Ascending aorta (tissue), 2 donors: ENCODE measurements around the gene MYCN. TPM values are rescaled to one million over a fixed set of nuclear protein-coding genes. Genes with fewer than 3 reads are reported as not detected.

ENCODE experiments used
- DNase-seq, 2 donors: peaks; one replicate each; pipeline ENCODE4 v3.0.0-alpha.2; 2019; ENCODE audit warnings: low spot score in 2 of 2
- H3K27ac ChIP-seq, 2 donors: fragments of 200-600 bp; sonication (generic); one replicate each; pipeline ENCODE4 v1.5.1; 2016 to 2017; ENCODE audit warnings: mild to moderate bottlenecking in 1 of 2
- H3K27me3 ChIP-seq: fragments of 200-600 bp; sonication (generic); one replicate; pipeline ENCODE4 v1.5.1; 2017
- H3K36me3 ChIP-seq, 2 donors: fragments of 200-600 bp; sonication (generic); one replicate each; pipeline ENCODE4 v1.5.1; 2016
- H3K4me1 ChIP-seq, 2 donors: fragments of 200-600 bp; sonication (generic); one replicate each; pipeline ENCODE4 v1.5.1; 2016 to 2017; ENCODE audit warnings: mild to moderate bottlenecking in 1 of 2
- H3K4me3 ChIP-seq, 2 donors: fragments of 200-600 bp; sonication (generic); one replicate each; pipeline ENCODE4 v1.5.1; 2016 to 2017; ENCODE audit warnings: mild to moderate bottlenecking in 1 of 2
- H3K9me3 ChIP-seq, 2 donors: fragments of 200-600 bp; sonication (generic); one replicate each; pipeline ENCODE4 v1.5.1; 2016
- CTCF ChIP-seq, 3 experiments: fragments of 200-600 bp in 2 of 3; fragments of 450-650 bp in 1 of 3; sonication (generic) in 2 of 3; IDR thresholded peaks; one replicate each; pipeline ENCODE4 v1.5.1; 2016 to 2019; ENCODE audit warnings: antibody characterized with exemption in 3 of 3, mild to moderate bottlenecking in 1 of 3, moderate library complexity in 1 of 3
- intact Hi-C: fragments of 100-400 bp; cut with DNase I; formaldehyde crosslinking; loops from one replicate; pipeline ENCODE4 v1.15.1; 2023
- total RNA-seq: library from RNA; depleted of rRNA; stranded (reverse); fragments of >200 nt; gene quantifications from one replicate; pipeline ENCODE4 v1.1.0, GENCODE V29; 2016

MYCN gene
- total RNA-seq, result not detected

DNA sequence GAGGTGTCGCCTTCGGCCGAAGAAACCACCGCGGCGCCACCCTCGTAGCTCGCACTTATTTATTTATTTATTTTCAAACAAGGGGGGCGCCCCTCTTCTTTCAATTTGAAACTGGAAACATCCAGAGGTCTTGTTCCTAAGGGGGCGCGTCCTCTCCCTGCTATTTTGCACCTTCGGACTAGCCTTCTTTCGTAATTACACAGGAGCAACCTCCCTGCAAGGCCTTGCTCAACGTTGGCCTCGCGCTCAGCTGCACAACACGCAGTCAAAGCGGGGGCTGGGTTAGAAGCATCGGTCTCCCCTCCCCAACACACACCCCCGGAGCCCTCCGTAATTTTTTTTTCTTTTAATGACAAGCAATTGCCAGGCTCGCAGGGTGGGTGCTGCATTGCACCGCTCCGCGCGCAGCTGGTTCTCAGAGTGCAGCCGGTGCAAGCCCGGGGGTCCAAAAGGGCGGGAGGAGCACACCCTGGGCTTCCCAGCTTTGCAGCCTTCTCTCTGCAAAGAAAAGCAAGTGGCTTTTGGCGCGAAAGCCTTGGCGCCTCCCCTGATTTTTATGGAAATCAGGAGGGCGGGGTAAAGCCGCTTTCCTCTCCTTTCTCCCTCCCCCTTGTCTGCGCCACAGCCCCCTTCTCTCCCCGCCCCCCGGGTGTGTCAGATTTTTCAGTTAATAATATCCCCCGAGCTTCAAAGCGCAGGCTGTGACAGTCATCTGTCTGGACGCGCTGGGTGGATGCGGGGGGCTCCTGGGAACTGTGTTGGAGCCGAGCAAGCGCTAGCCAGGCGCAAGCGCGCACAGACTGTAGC is at the start of gene MYCN:
Gene MYCN (plus strand): TSS at position 697 of the 807 bp plus-strand sequence. CDS start 1,515 bp downstream, outside the sequence.
- intact Hi-C loops, result loop anchor here (10.0 kb wide), 1 partner anchor 665 kb away; no protein-coding TSS in a partner anchor
- TF ChIP-seq CTCF (IDR thresholded peaks at IDR 0.05), result peak in 1 of 3 experiments; percentile 18
- no peak for DNase-seq
- Histone ChIP-seq H3K4me3 (peak within 1 kb of the TSS; percentile 53 to 61), H3K4me1 (peaks cover 2 to 22% of the 10 kb centered on the region in 2 donors), H3K9me3 (no peaks in the 10 kb centered on the region), H3K27ac (no peak within 1 kb of the TSS), H3K36me3 (no peaks in the 10 kb centered on the region), H3K27me3 (peaks cover 16% of the 10 kb centered on the region)

GRCh38 chr2:15890936-15891905 is 49.1 kb upstream of the MYCN start:
- H3K9me3 ChIP-seq, result no peaks in the 10 kb centered on the region
- no peak overlapping the region for H3K27ac ChIP-seq
- no peak for DNase-seq
- intact Hi-C loops, result no loop called here
- H3K27me3 ChIP-seq, result no peaks in the 10 kb centered on the region
- no peaks in the 10 kb centered on the region for H3K36me3 ChIP-seq
- no peak overlapping the region for H3K4me3 ChIP-seq
- H3K4me1 ChIP-seq, result no peaks in the 10 kb centered on the region
- no peak for TF ChIP-seq CTCF (IDR thresholded peaks at IDR 0.05)

GRCh38 chr2:15892151-15892880 is 48.0 kb upstream of the MYCN start:
- H3K4me1 ChIP-seq, result no peaks in the 10 kb centered on the region
- TF ChIP-seq CTCF (IDR thresholded peaks at IDR 0.05), result no peak
- intact Hi-C loops, result no loop called here

DNA sequence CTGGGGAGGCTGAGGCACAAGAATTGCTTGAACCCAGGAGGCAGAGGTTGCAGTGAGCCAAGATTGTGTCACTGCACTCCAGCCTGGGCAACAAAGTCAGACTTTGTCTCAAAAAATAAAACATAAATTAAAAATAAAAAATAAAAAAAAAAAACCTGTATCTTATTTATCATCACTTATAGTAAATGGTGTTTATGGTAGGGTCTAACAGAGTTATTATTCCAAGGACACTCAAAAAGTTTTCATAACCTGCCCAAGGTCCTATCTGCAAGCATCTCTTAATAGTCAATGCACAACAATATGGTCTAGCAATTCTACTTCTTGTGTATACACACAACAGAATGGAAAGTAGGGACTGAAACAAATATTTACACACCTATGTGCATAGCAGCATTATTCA is 47.3 kb upstream of the MYCN start:
- H3K27ac ChIP-seq, result no peak overlapping the region
- DNase-seq, result no peak
- H3K36me3 ChIP-seq, result no peaks in the 10 kb centered on the region
- no peak overlapping the region for H3K4me3 ChIP-seq
- no peak for TF ChIP-seq CTCF (IDR thresholded peaks at IDR 0.05)
- H3K27me3 ChIP-seq, result no peaks in the 10 kb centered on the region
- H3K9me3 ChIP-seq, result peaks cover 0 to 7% of the 10 kb centered on the region in 2 donors
- no peaks in the 10 kb centered on the region for H3K4me1 ChIP-seq
- intact Hi-C loops, result no loop called here

More at GRCh38 chr2:15892151-15892880, 48.0 kb upstream of the MYCN start:
- no peak for DNase-seq
- Histone ChIP-seq H3K27ac (no peak overlapping the region), H3K4me3 (no peak overlapping the region), H3K36me3 (no peaks in the 10 kb centered on the region), H3K9me3 (peaks cover 0 to 2% of the 10 kb centered on the region in 2 donors), H3K27me3 (no peaks in the 10 kb centered on the region)
